Common myeloid progenitor, CD34-positive (primary cell): Measurements from ENCODE around the gene GNAI2.
A peak's percentile ranks its signal among the peaks of the same experiment; 100 is the strongest.
"Not testable (repeated sequence)": the region's sequence is repeated elsewhere in the genome, so short reads cannot be mapped to it uniquely, and the experiment has no call there.

Experiments used
- CTCF ChIA-PET: fragments of 350-600 bp; sonication (Branson Sonifier 250); formaldehyde crosslinking; loops from one replicate; lab custom pipeline; 2021; ENCODE audit warnings: antibody characterized with exemption; lab: Charles Lee
- POLR2A ChIA-PET: fragments of 350-600 bp; sonication (Branson Sonifier 250); formaldehyde crosslinking; loops from one replicate; lab custom pipeline; 2021; ENCODE audit warnings: antibody characterized with exemption; lab: Charles Lee
- DNase-seq, 3 donors: peaks; one replicate each; pipeline versions ENCODE4 v3.0.0 to v3.0.0-alpha.2; 2013
- H3K27ac ChIP-seq, 2 experiments: 1 replicate in 1 of 2; 2 replicates in 1 of 2; pipeline ENCODE4 v1.7.0; 2013; ENCODE audit warnings: inconsistent platforms in 2 of 2, low read length in 2 of 2, mild to moderate bottlenecking in 2 of 2, low read depth in 1 of 2, moderate library complexity in 1 of 2; ENCODE audit not compliant: severe bottlenecking in 2 of 2, insufficient read depth in 1 of 2, poor library complexity in 1 of 2
- H3K27me3 ChIP-seq, 5 experiments: replicated peaks in 2 of 5; 1 replicate in 3 of 5; 2 replicates in 2 of 5; pipeline versions ENCODE4 v1.6.1 to v1.7.0; 2013; ENCODE audit warnings: low read length in 4 of 5, mild to moderate bottlenecking in 2 of 5, moderate library complexity in 2 of 5, inconsistent platforms in 1 of 5; ENCODE audit not compliant: insufficient read depth in 5 of 5, control insufficient read depth in 4 of 5
- H3K36me3 ChIP-seq, 4 experiments: 1 replicate in 2 of 4; 2 replicates in 2 of 4; pipeline versions ENCODE4 v1.6.1 to v1.7.0; 2013; ENCODE audit warnings: low read length in 3 of 4, control low read depth in 1 of 4, mild to moderate bottlenecking in 1 of 4; ENCODE audit not compliant: control insufficient read depth in 4 of 4, insufficient read depth in 4 of 4
- H3K4me1 ChIP-seq, 4 experiments: 1 replicate in 3 of 4; 2 replicates in 1 of 4; pipeline versions ENCODE4 v1.6.1 to v1.7.1; 2013; ENCODE audit warnings: low read length in 3 of 4, mild to moderate bottlenecking in 3 of 4, control low read depth in 1 of 4, inconsistent platforms in 1 of 4, moderate library complexity in 1 of 4; ENCODE audit not compliant: control insufficient read depth in 4 of 4, insufficient read depth in 4 of 4; ENCODE audit errors: control extremely low read depth in 1 of 4
- H3K4me3 ChIP-seq, 7 experiments: 1 replicate in 4 of 7; 2 replicates in 3 of 7; pipeline versions ENCODE4 v1.5.1 to v1.7.0; 2013; ENCODE audit warnings: mild to moderate bottlenecking in 7 of 7, low read length in 6 of 7, moderate library complexity in 6 of 7, inconsistent platforms in 2 of 7, low read depth in 2 of 7, control low read depth in 1 of 7; ENCODE audit not compliant: insufficient read depth in 4 of 7, control insufficient read depth in 1 of 7; ENCODE audit errors: extremely low read depth in 1 of 7
- H3K9me3 ChIP-seq, 5 experiments: 1 replicate in 4 of 5; 2 replicates in 1 of 5; pipeline versions ENCODE4 v1.6.1 to v1.7.1; 2013; ENCODE audit warnings: low read length in 4 of 5, mild to moderate bottlenecking in 2 of 5, inconsistent platforms in 1 of 5, low read depth in 1 of 5, moderate library complexity in 1 of 5; ENCODE audit not compliant: control insufficient read depth in 4 of 5, insufficient read depth in 2 of 5; ENCODE audit errors: control extremely low read depth in 1 of 5
- WGBS: methylation state at CpG from one replicate; pipeline ENCODE4 v1.1.5; 2013; ENCODE audit not compliant: insufficient coverage; 5-methylcytosine and 5-hydroxymethylcytosine counted together

GNAI2 gene

GRCh38 chr3:50241713-50242380 is 5.8 kb downstream of the GNAI2 start:
- Histone ChIP-seq H3K4me1 (peaks cover 10 to 96% (median 95%) of the 10 kb centered on the region in 4 experiments), H3K4me3 (peak overlapping the region in 5 of 7 experiments; percentile 12 to 67 (median 48)), H3K27ac (peak overlapping the region; percentile 58 to 82), H3K36me3 (peaks cover 0 to 57% (median 13%) of the 10 kb centered on the region in 4 experiments), H3K9me3 (no peaks in the 10 kb centered on the region), H3K27me3 (no peaks in the 10 kb centered on the region)
- no peak for DNase-seq
- 53% methylated on average over 6 of the region's 7 CpGs for WGBS
- CTCF ChIA-PET = interaction anchor here (0.8 to 72.5 kb wide), 4 partner anchors 8 to 96 kb away, joined by 3 to 1875 read pairs (median 940); partner anchors contain the start of genes GNAI2, LSMEM2, SEMA3B and SLC38A3
- POLR2A ChIA-PET = interaction anchor here (0.7 kb wide), 1 partner anchor 53 kb away, joined by 3 read pairs; no protein-coding TSS in a partner anchor

- Histone ChIP-seq H3K27ac (peak overlapping the region; percentile 58 to 82), H3K27me3 (no peaks in the 10 kb centered on the region), H3K9me3 (no peaks in the 10 kb centered on the region), H3K36me3 (peaks cover 0 to 62% (median 14%) of the 10 kb centered on the region in 4 experiments), H3K4me1 (peaks cover 16 to 96% (median 96%) of the 10 kb centered on the region in 4 experiments), H3K4me3 (peak overlapping the region in 6 of 7 experiments; percentile 8 to 67 (median 40))
- WGBS = 0% methylated on average over 1 of the region's 3 CpGs
- ChIA-PET CTCF (interaction anchor here (1.1 to 72.5 kb wide), 4 partner anchors 7 to 53 kb away, joined by 3 to 1875 read pairs (median 950); partner anchors contain the start of genes GNAI2, LSMEM2, SEMA3B and SLC38A3), POLR2A (interaction anchor here (1.1 kb wide), 1 partner anchor 12 kb away, joined by 4 read pairs; no protein-coding TSS in a partner anchor)
- no peak for DNase-seq
These were observed 6.4 kb downstream of the GNAI2 start for GRCh38 chr3:50242381-50242770.

GRCh38 chr3:50242851-50243542 is 7.0 kb downstream of the GNAI2 start:
- Histone ChIP-seq H3K4me3 (peak overlapping the region in 6 of 7 experiments; percentile 13 to 67 (median 51)), H3K27ac (peak overlapping the region; percentile 73 to 87), H3K36me3 (peaks cover 0 to 66% (median 18%) of the 10 kb centered on the region in 4 experiments), H3K4me1 (peaks cover 18 to 99% (median 97%) of the 10 kb centered on the region in 4 experiments), H3K27me3 (no peaks in the 10 kb centered on the region), H3K9me3 (no peaks in the 10 kb centered on the region)
- 3% methylated on average over 10 of the region's 14 CpGs for WGBS
- CTCF ChIA-PET = interaction anchor here (0.9 to 72.5 kb wide), 6 partner anchors 7 to 93 kb away, joined by 3 to 1875 read pairs (median 15); partner anchors contain the start of genes GNAI2, LSMEM2, SEMA3B and SLC38A3
- peak; percentile 84 to 98 (median 98) for DNase-seq
- POLR2A ChIA-PET = interaction anchor here (0.7 to 1.4 kb wide), 4 partner anchors 12 to 22 kb away, joined by 4 to 5 read pairs (median 4); no protein-coding TSS in a partner anchor

GRCh38 chr3:50243543-50243895 is 7.5 kb downstream of the GNAI2 start:
- CTCF ChIA-PET = interaction anchor here (0.8 to 72.5 kb wide), 7 partner anchors 6 to 93 kb away, joined by 3 to 1875 read pairs (median 5); partner anchors contain the start of genes GNAI2, LSMEM2, SEMA3B and SLC38A3
- peak overlapping the region in 6 of 7 experiments; percentile 13 to 67 (median 51) for H3K4me3 ChIP-seq

GRCh38 chr3:50244813-50245212 is 8.8 kb downstream of the GNAI2 start:
- H3K27me3 ChIP-seq, DNase-seq, H3K9me3 ChIP-seq: not testable (repeated sequence)
- 85% methylated on average over 2 of the region's 6 CpGs for WGBS
- H3K36me3 ChIP-seq = peaks cover 0 to 64% (median 22%) of the 10 kb centered on the region in 4 experiments
- ChIA-PET CTCF (interaction anchor here (6.3 to 72.5 kb wide), 3 partner anchors 5 to 51 kb away, joined by 108 to 1875 read pairs (median 1875); partner anchors contain the start of genes GNAI2, GNAT1, LSMEM2 and SEMA3B), POLR2A (interaction anchor here (0.6 kb wide), 1 partner anchor 27 kb away, joined by 3 read pairs; no protein-coding TSS in a partner anchor)
- peak overlapping the region in 1 of 7 experiments; percentile 37 for H3K4me3 ChIP-seq
- peak overlapping the region; percentile 52 to 83 for H3K27ac ChIP-seq
- H3K4me1 ChIP-seq = peaks cover 12 to 98% (median 93%) of the 10 kb centered on the region in 4 experiments

More at GRCh38 chr3:50243543-50243895, 7.5 kb downstream of the GNAI2 start:
- peaks cover 0 to 65% (median 22%) of the 10 kb centered on the region in 4 experiments for H3K36me3 ChIP-seq
- DNase-seq = no peak
- WGBS = 100% methylated on average over 1 of the region's 4 CpGs
- no peaks in the 10 kb centered on the region for H3K27me3 ChIP-seq
- H3K9me3 ChIP-seq = no peaks in the 10 kb centered on the region
- POLR2A ChIA-PET = interaction anchor here (0.6 to 1.4 kb wide), 5 partner anchors 9 to 22 kb away, joined by 3 to 5 read pairs (median 4); no protein-coding TSS in a partner anchor
- H3K27ac ChIP-seq = peak overlapping the region; percentile 73 to 87
- H3K4me1 ChIP-seq = peaks cover 18 to 99% (median 97%) of the 10 kb centered on the region in 4 experiments

GRCh38 chr3:50245251-50245745 is 9.3 kb downstream of the GNAI2 start:
- ChIA-PET CTCF (interaction anchor here (6.3 to 72.5 kb wide), 3 partner anchors 4 to 52 kb away, joined by 108 to 1875 read pairs (median 1875); partner anchors contain the start of genes GNAI2, GNAT1, LSMEM2 and SEMA3B), POLR2A (interaction anchor here (0.6 to 2.1 kb wide), 2 partner anchors 15 to 28 kb away, joined by 3 to 6 read pairs; no protein-coding TSS in a partner anchor)
- H3K9me3 ChIP-seq = no peaks in the 10 kb centered on the region
- no peaks in the 10 kb centered on the region for H3K27me3 ChIP-seq
- no peak for DNase-seq
- peaks cover 0 to 64% (median 18%) of the 10 kb centered on the region in 4 experiments for H3K36me3 ChIP-seq
- H3K4me3 ChIP-seq = peak overlapping the region in 6 of 7 experiments; percentile 43 to 72 (median 58)
- peak overlapping the region; percentile 52 to 83 for H3K27ac ChIP-seq
- peaks cover 9 to 97% (median 88%) of the 10 kb centered on the region in 4 experiments for H3K4me1 ChIP-seq
- 78% methylated on average over 11 of the region's 16 CpGs for WGBS
